NCI-H2196 treated with DMSO at 0.1 percent for 48 hours (cell line): Measurements from ENCODE around the gene HLA-DOA.

Experiments
- DNase-seq: peaks from one replicate; lab custom pipeline; 2025; ENCODE audit not compliant: unreplicated experiment; lab: John Stamatoyannopoulos, UW

The HLA-DOA gene

DNA sequence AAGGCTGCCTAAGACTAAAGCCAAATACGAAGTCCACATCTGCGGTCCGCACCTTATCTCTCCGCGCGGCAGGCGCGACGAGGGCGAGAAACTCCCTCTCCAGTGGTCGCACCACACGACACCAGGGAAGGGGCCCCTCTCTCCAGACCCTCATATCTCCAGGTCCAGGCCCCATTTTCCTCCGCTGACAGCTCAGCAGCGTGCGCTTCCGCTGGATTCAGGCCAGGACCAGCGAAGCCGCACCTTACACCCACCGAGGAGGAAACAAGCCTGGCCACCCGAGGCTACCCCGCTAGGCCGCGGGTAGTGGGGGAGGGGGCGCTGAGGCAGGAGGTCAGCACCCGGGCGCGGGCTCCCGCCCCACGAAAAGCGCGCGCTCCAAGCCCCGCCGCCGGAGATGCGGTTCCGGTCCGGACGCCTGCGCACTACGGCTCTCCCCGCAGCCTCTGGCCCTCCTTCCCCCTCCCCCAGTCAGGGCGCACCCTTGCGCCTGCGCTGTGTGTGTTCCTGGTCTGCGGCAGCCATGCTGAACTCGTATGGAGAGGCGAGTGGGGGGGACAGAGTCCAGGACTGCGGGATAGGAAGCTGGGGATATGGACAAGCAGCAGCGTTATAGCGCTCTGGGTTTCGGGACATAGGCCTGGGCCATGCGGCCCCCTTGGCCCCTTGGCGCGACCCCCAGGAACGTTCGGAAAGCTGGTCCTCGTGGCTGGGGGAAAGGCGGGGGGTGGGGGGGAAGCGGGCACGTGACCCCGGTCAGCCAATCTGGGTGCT, 41.1 kb downstream of the HLA-DOA start, which contains the start of gene BRD2:
TSS of gene BRD2 (plus strand) at position 502 of the 774 bp plus-strand sequence. CDS start 4,305 bp downstream, outside the sequence.
- peak; percentile 92 for DNase-seq

DNA sequence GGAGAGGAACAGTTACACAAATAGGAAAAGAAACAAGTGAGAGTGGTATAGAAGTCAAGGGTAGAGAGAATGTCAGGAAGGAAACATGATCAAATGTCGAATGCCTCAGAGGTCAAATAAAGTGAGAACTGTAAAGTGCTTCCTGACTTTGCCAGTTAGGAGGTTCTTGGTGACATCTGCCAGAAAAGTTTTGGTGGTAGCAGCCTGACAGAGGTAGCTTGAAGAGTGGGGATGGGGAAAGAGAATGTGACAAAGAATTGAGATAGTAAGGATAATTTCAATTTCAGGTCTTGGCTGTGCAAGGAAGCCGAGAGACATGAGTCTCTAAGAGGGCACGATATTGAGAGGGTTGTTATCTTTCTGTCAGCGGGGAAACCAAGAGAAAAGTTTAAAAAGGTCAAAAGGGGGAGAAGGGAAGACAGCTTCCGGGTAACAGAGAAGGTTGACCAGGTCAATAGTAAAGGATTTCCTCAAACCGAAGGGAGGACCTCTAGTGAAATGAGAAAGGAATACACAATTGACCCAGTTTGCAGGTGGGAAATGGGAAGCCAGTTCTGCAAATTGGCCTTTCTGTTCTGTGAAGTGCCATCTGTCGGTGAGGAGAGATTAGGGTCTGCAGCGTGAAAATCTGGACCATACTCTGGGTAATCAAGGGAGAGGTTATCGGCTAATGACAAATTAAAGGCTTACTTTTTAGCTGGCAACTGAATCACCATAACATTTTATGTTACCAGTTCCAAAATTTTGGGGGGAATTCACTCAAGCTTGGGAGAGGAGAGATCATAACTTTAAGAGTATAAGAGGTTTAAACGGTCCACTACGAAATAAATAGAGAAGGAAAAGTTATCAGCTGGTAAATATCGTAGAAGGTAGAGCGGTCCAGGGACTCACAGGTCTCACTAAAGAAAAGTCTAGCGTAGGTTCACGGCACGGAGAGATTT, 42.0 kb downstream of the HLA-DOA start:
- DNase-seq: peak; percentile 56

GRCh38 chr6:32964776-32965175, 44.6 kb downstream of the HLA-DOA start:
- no peak for DNase-seq

GRCh38 chr6:32963866-32964265, 45.5 kb downstream of the HLA-DOA start:
- DNase-seq: no peak

GRCh38 chr6:32962213-32962826, 47.1 kb downstream of the HLA-DOA start:
- no peak for DNase-seq

DNA sequence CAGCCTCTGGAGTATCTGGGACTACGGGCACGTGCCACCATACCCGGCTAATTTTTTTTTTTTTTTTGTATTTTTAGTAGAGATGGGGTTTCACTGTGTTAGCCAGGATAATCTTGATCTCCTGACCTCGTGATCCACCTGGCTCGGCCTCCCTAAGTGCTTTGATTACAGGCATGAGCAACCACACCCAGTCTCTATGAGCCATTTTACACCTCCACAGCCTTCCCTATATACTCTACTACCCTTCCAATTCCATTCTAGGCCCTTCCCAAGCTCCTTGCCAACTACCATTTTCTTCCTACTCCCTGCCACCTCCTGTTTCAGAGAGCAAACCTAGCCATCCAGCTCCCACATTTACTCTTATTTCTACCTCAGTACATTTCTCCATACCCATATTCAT, 48.8 kb downstream of the HLA-DOA start:
- DNase-seq: no peak

GRCh38 chr6:32956176-32956575, 53.2 kb downstream of the HLA-DOA start:
- DNase-seq: no peak

- DNase-seq: no peak
Observed at GRCh38 chr6:32954986-32955802, 54.2 kb downstream of the HLA-DOA start.

DNA sequence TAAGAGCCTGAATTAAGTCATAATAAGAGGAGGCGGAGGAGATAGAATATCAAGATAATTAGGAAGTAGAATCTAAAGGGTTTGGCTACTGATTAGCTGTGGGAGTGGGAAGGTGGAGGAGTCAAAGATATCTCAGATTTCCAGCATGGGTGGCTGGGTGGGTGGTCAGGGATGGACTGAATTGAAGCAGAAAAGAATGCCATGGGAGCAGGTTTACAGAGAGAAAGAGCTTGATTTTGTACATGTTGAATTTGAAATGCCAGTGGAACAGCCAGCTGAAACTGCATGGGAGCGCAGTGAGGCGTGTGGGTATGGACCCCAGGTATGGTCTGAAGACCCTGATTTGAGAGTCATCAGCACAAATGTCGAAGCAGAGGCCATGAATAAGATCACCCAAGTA, 55.1 kb downstream of the HLA-DOA start:
- DNase-seq: no peak
